ENCODE measurements around the gene CACNA1C. TPM values are rescaled to one million over a fixed set of nuclear protein-coding genes. Genes with fewer than 3 reads are reported as not detected.

Gene CACNA1C
- total RNA-seq, 1 donor: 16.6 TPM

GRCh38 chr12:2363836-2364609 lies 311.2 kb downstream of the CACNA1C start:
- DNase-seq (ENCODE audit: low read depth): no peak
- no peak overlapping the region for H3K4me3 ChIP-seq (ENCODE audit: low read depth, low read length)
- TF ChIP-seq CTCF (IDR thresholded peaks at IDR 0.05; ENCODE audit: insufficient read depth, low read length): no peak

GRCh38 chr12:2364631-2365051 lies 311.9 kb downstream of the CACNA1C start:
- no peak overlapping the region for H3K4me3 ChIP-seq (ENCODE audit: low read depth, low read length)
- DNase-seq (ENCODE audit: low read depth): no peak
- no peak for TF ChIP-seq CTCF (IDR thresholded peaks at IDR 0.05; ENCODE audit: insufficient read depth, low read length)

DNA sequence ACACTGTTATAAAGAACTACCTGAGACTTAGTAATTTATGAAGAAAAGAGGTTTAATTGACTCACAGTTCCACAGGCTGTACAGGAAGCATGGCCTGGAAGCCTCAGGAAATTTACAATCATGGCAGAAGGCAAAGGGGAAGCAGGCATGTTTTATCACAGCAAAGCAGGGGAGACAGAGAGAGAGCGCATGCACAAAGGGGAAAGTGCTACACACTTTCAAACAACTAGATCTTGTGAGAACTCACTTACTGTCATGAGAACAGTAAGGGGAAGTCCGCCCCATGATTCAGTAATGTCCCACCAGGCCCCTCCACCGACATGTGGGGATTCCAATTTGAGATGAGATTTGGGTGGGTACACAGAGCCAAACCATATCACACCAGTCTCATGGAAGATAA lies 313.9 kb downstream of the CACNA1C start:
- DNase-seq (ENCODE audit: low read depth): no peak
- TF ChIP-seq CTCF (IDR thresholded peaks at IDR 0.05; ENCODE audit: insufficient read depth, low read length): no peak
- no peak overlapping the region for H3K4me3 ChIP-seq (ENCODE audit: low read depth, low read length)

DNA sequence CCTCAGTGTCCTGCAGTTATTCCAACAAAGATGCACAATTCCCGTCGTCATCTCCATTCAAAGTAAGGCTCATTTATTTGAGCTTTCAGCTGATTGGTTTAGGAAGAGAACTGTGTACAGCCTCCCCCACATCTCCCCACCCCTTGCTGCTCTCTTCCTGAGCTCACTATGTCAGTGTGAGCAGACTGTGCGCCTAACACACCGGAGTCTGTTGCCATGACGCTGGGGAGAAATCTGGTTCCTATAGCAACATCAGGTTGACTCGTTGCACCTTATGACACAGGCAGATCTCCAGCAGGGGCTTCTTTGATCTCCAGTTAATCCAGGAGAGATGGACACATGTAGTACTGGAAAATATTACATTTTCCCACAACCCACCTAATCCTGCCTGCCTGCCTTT lies 319.4 kb downstream of the CACNA1C start:
- no peak overlapping the region for H3K4me3 ChIP-seq (ENCODE audit: low read depth, low read length)
- DNase-seq (ENCODE audit: low read depth): no peak
- no peak for TF ChIP-seq CTCF (IDR thresholded peaks at IDR 0.05; ENCODE audit: insufficient read depth, low read length)

GRCh38 chr12:2372735-2373134 lies 319.9 kb downstream of the CACNA1C start:
- DNase-seq (ENCODE audit: low read depth): no peak
- no peak overlapping the region for H3K4me3 ChIP-seq (ENCODE audit: low read depth, low read length)
- no peak for TF ChIP-seq CTCF (IDR thresholded peaks at IDR 0.05; ENCODE audit: insufficient read depth, low read length)

DNA sequence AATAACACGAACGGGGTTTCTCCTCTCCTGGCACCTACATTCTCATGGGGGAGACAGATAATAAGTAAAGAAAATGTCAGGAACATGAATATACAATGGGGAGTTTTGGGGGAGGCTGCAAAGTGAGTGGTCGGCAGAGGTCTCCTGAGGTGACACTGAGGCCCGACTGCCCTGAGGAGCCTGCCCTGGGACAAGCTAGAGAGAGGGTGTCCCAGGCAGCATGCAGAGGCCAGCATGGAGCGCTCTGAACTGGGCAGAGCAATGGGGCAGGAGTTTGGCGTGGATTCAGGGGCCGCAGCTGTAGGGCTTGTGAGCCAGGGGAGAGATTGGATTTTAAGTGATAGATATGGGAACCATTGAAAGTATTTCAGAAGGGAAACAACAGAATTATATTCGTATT lies 320.5 kb downstream of the CACNA1C start:
- TF ChIP-seq CTCF (IDR thresholded peaks at IDR 0.05; ENCODE audit: insufficient read depth, low read length): no peak
- no peak overlapping the region for H3K4me3 ChIP-seq (ENCODE audit: low read depth, low read length)
- DNase-seq (ENCODE audit: low read depth): no peak

Measured in fibroblast of the aortic adventitia (primary cell).